ENCODE data around the gene RPS6KA6.

RPS6KA6 gene

GRCh38 chrX:84187533-84188319, at the start of gene RPS6KA6:
Gene RPS6KA6 (minus strand): TSS chrX:84188199. CDS start chrX:84187899, 300 bp downstream.
- DNase-seq, result no peak

DNA sequence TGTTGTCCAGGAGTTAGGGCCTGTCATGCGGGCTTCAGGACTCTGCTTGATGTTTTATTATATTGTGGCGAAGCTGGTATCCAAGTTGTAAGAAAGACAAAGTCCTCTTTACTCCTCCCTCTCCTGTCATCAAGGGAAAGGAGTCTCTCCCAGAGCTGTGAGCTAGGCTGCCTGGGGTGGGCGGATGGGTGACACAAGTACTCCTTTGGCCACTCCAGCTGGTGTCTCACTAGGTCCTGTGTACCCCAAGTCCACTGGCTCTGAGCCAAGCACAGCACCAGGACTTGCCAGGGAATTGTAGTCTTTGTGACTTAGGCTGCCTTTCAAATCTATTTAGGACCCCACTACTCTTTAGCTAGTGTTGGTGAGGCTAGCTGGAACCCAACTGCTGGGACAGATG, 36.7 kb upstream of the RPS6KA6 start:
- no peak for DNase-seq

DNA sequence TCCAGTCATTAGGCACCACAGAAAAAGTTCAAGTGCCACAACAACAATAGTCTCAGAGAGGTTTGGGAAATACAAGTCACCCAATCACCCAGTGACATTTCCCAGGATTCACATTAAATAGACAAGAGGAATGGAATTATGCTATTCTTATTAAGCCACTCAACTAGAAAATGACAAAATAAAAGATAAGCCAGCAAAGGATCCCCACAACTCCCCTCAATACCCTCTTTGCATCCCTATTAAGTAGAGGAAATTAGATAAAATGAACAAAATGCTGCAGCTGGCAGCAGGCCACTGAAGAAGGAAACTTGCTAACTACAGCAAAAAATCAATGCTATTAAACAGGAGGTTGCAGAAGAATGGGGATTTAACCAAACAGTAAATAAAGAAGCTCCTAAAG, 35.3 kb upstream of the RPS6KA6 start:
- no peak for DNase-seq

DNA sequence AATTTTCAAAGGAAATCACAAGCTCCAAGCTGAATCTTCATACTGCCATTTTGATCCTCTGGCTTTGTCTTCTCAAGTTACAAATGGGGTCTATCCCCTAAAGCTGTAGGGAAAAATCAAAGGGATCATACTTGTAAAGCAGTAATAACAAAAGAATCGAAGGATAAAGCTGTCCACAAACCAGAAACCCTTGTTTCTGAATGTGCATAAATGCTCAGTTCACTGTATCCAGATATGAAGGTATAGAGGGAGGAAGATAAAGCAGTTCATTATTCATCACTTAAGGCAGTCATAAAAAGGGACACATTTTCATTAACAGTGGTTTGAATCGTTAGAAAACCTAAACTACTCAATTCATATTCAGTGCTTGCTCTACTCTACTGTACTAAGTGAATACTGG, 33.2 kb upstream of the RPS6KA6 start:
- no peak for DNase-seq

DNA sequence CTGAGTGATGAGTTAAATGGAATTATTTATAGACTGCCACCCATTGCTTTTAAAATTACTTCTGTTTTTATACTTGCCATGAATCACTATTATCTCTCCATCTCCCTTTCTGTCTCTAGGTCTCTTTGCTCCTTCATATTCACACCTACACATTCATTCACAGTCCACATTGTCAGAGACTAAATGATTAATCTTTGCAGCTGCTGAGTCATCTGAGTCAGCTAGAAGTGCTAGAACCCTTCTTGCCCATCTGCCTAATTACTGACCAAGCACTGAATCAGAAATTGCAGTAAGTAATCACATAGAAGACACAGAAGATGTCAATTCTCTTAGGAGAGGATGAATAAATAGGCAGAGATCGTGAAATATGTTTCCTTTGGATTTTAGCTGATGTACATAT, 31.6 kb upstream of the RPS6KA6 start:
- DNase-seq, result no peak

DNA sequence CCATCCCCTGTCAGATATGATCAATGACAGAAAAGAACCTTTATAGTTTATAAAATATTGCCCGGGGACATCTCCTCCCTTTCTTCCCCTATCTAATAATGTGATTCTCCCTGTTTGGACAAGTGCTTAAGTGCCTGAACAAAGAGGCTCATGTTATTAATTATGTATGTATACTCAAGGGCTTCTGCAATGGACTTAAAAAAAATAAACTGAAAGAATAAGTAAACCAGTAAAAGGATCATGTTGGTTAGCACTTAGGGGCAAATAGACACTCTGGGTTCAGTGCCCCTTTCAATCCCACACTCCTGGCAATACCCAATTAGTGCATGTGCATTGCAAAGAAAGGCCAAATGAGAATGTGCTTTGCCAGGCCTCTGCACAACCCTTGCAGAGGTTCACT, 30.7 kb upstream of the RPS6KA6 start:
- DNase-seq, result no peak

DNA sequence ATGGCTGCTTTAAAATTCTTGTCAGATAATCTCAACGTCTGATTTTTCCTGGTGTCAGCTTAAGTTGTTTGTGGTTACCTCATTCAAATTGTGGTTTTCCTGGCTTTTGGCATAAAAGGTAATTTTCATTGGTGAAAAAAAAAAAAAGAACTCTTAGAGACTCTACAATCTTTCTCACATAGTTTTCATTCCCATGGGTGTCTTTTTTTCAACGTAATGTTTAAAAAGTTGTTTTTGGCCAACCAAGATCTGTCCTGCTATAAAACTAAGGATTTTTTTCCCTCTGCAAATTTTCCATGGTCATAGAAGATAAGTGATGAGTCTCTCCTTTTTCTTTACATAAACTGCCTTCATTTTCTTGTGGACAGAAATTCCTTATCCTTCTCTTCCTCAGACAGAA, 28.9 kb upstream of the RPS6KA6 start:
- no peak for DNase-seq

DNA sequence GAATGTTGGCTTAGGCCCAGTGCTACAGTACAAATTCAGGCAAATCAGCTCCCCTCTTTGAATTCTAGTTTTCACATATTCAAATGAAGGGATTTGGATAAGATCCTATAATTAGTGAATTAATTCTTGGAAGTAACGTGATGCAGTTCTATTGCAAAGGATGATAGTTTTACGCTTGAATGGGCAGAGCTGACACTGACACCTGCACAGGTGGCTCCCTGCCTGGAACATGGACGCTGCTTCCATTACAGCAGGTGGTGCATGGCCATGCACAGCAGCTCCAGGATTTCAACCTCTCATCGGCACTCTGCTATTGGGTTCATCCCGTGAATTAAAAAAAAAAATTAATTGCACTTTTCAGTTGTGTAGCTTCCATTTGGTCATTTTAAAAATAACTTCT, 28.4 kb upstream of the RPS6KA6 start:
- no peak for DNase-seq

DNA sequence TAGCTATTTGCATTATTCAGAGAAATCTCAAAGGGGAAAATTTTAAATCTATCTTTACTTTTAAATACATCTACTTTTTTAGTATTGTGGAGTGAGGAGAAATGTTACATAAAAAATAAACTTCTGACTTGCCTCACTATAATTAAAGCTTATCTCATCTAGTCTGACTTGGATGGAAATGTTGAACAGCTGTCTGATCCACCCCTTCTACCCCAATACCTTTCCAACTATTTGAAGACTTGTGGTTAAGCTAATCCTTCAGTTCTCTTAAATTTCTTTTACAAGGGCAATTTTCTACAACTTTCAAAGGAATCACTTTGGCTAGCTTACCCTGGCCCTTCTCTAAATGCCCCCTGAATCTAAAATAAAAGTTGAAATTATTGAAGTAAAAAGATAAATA, 17.3 kb upstream of the RPS6KA6 start:
- DNase-seq, result no peak

GRCh38 chrX:84199688-84200087, 11.7 kb upstream of the RPS6KA6 start:
- DNase-seq, result no peak

GRCh38 chrX:84197550-84197949, 9.6 kb upstream of the RPS6KA6 start:
- no peak for DNase-seq

- DNase-seq, result no peak
Observed at GRCh38 chrX:84192006-84192405, 4.0 kb upstream of the RPS6KA6 start.

- no peak for DNase-seq
Observed at GRCh38 chrX:84189125-84189524, 1.1 kb upstream of the RPS6KA6 start.

- DNase-seq, result no peak
Observed at GRCh38 chrX:84188320-84188834, 378 bp upstream of the RPS6KA6 start.

DNA sequence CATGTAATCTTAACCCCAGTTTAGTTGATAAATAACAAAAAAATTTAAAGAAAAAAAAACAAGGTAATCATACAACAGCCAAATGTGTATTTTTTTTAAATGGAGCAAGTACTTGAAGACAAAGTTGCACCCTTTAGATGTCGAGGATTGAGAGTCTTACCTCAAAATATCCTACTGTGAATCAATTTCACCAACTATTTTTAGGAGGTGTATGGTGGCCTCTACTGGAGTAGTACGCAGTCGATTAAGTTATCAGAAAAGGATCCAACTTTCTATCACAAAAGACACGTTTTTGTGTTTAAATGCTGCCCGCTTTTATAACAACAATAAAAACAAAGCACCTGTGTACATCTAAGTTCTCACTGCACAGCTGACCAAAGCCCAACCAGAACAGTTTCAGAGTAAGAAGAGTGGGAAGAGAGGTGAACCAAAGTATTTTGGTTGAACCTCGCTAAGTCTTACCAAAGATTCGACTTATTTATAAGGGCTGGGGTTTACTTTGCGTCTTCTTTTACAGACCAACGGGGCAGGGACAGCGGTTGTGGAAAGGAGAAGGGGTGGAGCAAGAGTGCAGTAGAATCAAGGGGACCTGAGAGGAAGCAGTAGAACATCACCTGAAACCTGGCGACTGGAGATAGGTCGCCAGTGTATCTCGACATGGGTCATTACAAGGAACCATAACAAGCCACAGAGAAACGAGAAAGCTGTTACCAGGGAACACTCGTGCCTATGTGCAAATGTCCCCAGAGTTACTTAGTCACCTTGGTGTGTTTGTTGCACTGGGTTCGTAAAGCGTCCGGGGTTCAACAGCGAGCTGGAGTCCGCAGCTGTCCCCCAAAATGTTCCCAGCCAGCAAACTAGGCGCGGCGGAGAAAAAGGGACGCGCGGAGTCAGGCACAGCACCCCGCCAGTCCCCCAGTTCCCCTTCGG, 1.1 kb downstream of the RPS6KA6 start:
- DNase-seq, result no peak

DNA sequence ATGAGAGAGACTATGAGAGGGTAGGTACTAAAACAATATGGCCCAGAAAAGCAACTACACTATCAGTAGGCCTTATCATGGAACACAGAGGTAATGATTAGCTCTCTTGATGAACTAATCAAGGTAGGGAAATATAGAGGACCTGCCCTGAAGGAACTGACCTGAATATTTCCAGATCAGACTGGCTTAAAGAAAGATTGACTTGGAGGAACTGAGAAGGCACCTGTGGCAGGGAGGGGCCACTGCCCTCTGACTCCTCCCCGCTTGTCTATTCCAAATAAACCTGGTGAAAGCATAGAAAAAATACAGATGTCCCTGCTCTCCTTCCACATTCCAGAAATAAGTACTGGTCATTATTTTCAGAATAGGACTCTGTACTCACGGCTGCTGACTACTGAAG, 5.5 kb downstream of the RPS6KA6 start:
- no peak for DNase-seq

DNA sequence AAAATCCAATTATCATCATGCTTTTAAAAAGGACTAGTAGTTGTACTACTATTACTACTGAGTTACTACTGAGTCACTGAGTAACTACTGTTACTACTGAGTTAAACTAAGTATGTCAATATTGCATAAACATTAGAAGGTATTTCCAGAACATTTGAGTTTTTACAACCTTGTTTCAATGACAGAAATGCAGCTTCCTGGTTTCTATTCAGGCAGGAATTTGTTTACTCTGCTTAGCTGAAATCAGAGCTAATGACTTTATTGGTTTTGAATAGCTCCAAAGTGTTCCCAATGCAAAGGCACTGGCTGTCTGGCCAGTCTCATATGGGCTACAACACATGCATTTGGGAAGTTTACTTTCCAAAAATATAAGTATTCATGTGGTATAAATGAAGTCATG, 12.0 kb downstream of the RPS6KA6 start:
- no peak for DNase-seq

- DNase-seq, result no peak
Observed at GRCh38 chrX:84175274-84175673, 12.7 kb downstream of the RPS6KA6 start.

DNA sequence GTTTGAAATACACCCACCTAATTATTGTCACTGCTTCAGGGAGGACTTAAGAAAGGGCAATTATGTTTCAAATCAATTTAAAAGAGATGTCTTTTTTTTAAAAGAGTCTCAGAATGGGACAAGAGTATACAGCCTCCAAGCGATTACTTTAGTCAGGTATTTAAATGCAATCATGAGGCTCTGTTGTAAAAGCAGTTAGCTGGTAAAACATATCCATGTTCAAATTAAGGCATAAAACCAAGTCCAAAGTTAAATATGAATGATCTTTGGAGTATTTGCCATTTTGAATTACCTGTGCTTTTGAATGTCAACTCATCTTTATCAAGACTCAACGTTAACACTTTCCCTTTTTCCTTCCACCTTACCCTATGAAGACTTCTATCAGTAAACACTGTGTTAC, 13.7 kb downstream of the RPS6KA6 start:
- DNase-seq, result no peak

DNA sequence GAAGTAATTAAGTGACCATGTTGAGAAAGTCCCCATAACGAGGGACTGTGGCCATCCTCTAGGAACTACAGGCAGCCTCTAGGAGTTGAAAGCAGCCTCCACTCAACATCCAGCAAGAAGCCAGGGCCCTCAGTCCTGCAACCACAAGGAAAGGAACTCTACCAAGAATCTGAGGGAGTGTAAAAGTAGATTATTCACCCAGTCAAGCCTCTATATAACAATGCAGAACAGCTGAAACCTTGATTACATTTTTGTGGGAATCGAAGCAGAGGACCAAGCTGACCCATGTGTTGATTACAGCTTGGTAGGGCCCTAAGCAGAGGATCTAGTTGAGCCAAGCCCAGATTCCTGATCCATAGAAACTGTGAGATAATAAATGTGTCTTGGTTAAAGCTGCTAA, 17.1 kb downstream of the RPS6KA6 start:
- DNase-seq, result no peak

- DNase-seq, result no peak
Observed at GRCh38 chrX:84168574-84168973, 19.4 kb downstream of the RPS6KA6 start.

GRCh38 chrX:84168095-84168494, 19.9 kb downstream of the RPS6KA6 start:
- DNase-seq, result no peak

DNA sequence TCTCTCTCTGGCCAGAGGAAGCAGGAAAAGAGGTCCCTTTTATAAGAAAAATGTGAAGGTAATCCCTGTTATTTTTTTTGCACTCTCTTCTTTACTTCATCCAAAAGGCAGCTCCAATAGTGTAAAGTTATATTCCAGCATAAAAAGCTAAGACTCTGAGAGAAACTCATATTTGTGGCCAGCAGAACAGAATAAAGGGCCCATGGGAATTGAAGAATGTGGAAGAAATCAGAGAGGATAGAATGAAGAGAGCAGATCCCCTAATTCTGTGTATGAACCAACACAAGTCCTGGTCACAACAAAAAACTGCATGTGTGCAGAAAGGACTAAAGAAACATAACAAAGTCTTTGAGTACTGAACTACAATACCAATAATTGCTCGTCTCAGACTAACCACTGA, 22.3 kb downstream of the RPS6KA6 start:
- no peak for DNase-seq

DNA sequence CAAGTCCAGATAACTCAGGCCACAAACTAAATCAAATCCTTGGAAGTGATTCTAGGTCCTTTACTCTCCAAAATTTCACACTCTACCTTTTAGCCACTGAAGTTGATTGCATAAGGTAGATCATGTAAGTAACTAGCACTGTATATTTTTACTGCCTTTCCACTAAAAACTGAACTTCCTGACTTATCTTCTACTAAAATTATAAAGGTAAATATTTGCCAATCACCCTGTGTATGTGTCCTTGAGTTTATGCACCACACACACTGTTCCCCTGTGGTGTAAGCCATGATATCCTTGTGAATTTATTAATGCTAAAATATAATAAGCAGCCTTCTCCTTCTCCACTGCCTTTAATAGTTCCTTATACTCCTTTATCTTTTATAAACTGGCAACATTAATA, 25.6 kb downstream of the RPS6KA6 start:
- no peak for DNase-seq

All from NCI-H187 treated with DMSO at 0.1 percent for 48 hours (cell line).